Esophagus muscularis mucosa (tissue), 3 donors: ENCODE data around the gene GEN1.

Source experiments
- POLR2A ChIP-seq: fragments of 450-650 bp; IDR thresholded peaks from one replicate; pipeline ENCODE4 v1.6.1; 2017; ENCODE audit warnings: antibody characterized with exemption, moderate library complexity, mild to moderate bottlenecking, low read depth
- TF ChIP-seq, protein P1 (sequence below), 3 experiments: fragments of 200-600 bp in 2 of 3; fragments of 450-650 bp in 1 of 3; sonication (generic) in 2 of 3; IDR thresholded peaks; one replicate each; pipeline ENCODE4 v1.5.1; 2017 to 2019; ENCODE audit warnings: antibody characterized with exemption in 3 of 3, mild to moderate bottlenecking in 2 of 3, moderate library complexity in 1 of 3

DNA sequence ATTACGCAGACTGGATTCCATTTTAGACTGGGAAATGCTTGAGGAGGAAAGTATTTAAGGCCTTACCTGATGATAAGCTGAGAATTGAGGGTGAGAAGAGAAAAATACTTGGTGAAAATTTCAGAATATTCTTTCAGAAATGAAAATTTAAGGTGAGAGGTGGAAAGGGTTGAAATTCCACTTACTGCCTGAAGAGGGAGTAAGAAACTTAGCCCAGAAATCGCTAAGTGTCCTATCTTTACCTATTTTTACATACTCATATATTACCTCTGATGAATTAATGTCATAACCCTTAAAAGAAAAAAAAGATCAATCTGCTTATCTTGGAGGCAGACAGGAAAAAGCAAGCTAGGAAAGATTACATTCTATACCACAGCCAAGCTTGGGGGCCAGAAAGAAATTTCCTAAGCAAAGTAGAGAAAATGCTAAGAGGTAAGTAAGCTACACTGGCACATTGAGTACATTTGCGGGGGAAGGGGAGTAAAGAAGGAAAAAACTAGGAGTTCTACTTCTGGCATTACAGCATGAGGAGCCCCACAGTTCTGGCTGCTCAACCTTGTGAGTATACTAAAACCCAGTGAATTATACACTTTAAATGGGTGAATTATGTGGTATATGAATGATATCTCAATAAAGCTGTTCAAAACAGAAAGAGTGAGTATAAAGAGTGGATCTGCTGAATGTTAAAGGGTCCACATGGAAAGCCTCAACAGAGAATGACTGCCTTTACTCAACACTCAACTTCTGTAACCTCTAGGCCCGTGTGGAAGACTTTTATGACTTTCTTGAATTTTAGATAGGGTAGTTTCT is 34.2 kb upstream of the GEN1 start:
- TF ChIP-seq POLR2A, result no peak
- TF ChIP-seq, protein P1, sequence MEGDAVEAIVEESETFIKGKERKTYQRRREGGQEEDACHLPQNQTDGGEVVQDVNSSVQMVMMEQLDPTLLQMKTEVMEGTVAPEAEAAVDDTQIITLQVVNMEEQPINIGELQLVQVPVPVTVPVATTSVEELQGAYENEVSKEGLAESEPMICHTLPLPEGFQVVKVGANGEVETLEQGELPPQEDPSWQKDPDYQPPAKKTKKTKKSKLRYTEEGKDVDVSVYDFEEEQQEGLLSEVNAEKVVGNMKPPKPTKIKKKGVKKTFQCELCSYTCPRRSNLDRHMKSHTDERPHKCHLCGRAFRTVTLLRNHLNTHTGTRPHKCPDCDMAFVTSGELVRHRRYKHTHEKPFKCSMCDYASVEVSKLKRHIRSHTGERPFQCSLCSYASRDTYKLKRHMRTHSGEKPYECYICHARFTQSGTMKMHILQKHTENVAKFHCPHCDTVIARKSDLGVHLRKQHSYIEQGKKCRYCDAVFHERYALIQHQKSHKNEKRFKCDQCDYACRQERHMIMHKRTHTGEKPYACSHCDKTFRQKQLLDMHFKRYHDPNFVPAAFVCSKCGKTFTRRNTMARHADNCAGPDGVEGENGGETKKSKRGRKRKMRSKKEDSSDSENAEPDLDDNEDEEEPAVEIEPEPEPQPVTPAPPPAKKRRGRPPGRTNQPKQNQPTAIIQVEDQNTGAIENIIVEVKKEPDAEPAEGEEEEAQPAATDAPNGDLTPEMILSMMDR (IDR thresholded peaks at IDR 0.05), result peak; percentile 66 to 83 (median 76)
